A375 (cell line): ENCODE data around the gene WDSUB1. TPM values are rescaled to one million over a fixed set of nuclear protein-coding genes. Genes with fewer than 3 reads are reported as not detected.

Experiments
- small RNA-seq: library from RNA; depleted of rRNA; stranded (forward); fragments of <200 nt; gene quantifications from one replicate; pipeline ENCODE3, GENCODE V24; 2014
- total RNA-seq: library from RNA; depleted of rRNA; stranded (reverse); fragments of >200 nt; shearing (Covaris generic); gene quantifications from 2 replicates; pipeline ENCODE4 v1.2.3, GENCODE V29; 2014; rRNA removed

The WDSUB1 gene
- 3.7 and 4.3 TPM in 2 replicates for total RNA-seq

GRCh38 chr2:159285929-159286708 is at the start of gene WDSUB1:
TSS of gene WDSUB1 (minus strand) at chr2:159286703. CDS start at chr2:159283069, 3,634 bp downstream.

Small RNA genes within 50 kb of the gene (small RNA-seq; reads per million reads assigned to genes)
- gene MIR6888: not detected
